HepG2 (cell line): Measurements from ENCODE around the gene DOCK2.

Experiments used
- MED1 ChIP-seq: sonication (generic); formaldehyde crosslinking; IDR thresholded peaks from 2 replicates; pipeline ENCODE4 v1.4.0; 2020; ENCODE audit warnings: missing genetic modification reagents
- NKX3-1 ChIP-seq: sonication (generic); formaldehyde crosslinking; IDR thresholded peaks from 2 replicates; pipeline ENCODE4 v1.5.0; 2020; ENCODE audit warnings: missing genetic modification reagents
- RBAK ChIP-seq: sonication (generic); formaldehyde crosslinking; IDR thresholded peaks from 2 replicates; pipeline ENCODE4 v1.5.1; 2020; ENCODE audit warnings: mild to moderate bottlenecking, missing genetic modification reagents
- XRCC5 ChIP-seq: fragments of 200-400 bp; formaldehyde crosslinking; optimal IDR thresholded peaks from 2 replicates; pipeline ENCODE3; 2017; ENCODE audit warnings: mild to moderate bottlenecking, low read length
- TF ChIP-seq, protein P1 (sequence below): sonication (generic); formaldehyde crosslinking; IDR thresholded peaks from 2 replicates; pipeline ENCODE4 v1.8.1; 2022; ENCODE audit warnings: mild to moderate bottlenecking, missing genetic modification reagents
- TF ChIP-seq, protein P2 (sequence below): IDR thresholded peaks from 2 replicates; pipeline ENCODE4 v1.6.1; 2012; ENCODE audit warnings: low read depth, low read length, improper control_type of control experiment
- TF ChIP-seq, protein P3 (sequence below): sonication (generic); formaldehyde crosslinking; IDR thresholded peaks from 2 replicates; pipeline ENCODE4 v1.5.0; 2020; ENCODE audit warnings: mild to moderate bottlenecking, missing genetic modification reagents, moderate library complexity

DNA sequence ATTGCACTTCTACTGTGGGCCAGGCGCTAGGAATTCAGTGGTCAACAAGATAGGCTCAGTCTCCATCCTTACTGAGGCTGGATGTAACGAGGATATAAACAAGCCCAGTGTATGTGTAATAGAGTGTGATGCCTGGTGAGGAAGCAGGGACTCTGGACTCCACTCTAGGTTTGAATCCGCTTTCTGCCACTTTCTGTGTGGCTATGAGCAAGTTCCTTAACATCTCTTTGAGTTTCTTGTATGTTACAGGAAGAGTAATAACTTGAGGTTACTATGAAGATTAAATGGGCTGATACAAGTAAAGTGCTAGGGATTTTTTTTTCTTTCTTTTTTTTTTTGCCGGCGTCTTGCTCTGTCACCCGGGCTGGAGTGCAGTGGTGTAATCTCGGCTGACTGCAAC is 12.4 kb downstream of the DOCK2 start:
- TF ChIP-seq XRCC5 = no peak
- TF ChIP-seq RBAK = no peak
- no peak for TF ChIP-seq MED1 (CRISPR knock-in tag)
- TF ChIP-seq, protein P1, sequence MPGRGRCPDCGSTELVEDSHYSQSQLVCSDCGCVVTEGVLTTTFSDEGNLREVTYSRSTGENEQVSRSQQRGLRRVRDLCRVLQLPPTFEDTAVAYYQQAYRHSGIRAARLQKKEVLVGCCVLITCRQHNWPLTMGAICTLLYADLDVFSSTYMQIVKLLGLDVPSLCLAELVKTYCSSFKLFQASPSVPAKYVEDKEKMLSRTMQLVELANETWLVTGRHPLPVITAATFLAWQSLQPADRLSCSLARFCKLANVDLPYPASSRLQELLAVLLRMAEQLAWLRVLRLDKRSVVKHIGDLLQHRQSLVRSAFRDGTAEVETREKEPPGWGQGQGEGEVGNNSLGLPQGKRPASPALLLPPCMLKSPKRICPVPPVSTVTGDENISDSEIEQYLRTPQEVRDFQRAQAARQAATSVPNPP (CRISPR knock-in tag) = no peak
- TF ChIP-seq, protein P2, sequence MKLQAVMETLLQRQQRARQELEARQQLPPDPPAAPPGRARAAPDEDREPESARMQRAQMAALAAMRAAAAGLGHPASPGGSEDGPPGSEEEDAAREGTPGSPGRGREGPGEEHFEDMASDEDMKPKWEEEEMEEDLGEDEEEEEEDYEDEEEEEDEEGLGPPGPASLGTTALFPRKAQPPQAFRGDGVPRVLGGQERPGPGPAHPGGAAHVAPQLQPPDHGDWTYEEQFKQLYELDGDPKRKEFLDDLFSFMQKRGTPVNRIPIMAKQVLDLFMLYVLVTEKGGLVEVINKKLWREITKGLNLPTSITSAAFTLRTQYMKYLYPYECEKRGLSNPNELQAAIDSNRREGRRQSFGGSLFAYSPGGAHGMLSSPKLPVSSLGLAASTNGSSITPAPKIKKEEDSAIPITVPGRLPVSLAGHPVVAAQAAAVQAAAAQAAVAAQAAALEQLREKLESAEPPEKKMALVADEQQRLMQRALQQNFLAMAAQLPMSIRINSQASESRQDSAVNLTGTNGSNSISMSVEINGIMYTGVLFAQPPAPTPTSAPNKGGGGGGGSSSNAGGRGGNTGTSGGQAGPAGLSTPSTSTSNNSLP = no peak
- no peak for TF ChIP-seq NKX3-1 (CRISPR knock-in tag)
- TF ChIP-seq, protein P3, sequence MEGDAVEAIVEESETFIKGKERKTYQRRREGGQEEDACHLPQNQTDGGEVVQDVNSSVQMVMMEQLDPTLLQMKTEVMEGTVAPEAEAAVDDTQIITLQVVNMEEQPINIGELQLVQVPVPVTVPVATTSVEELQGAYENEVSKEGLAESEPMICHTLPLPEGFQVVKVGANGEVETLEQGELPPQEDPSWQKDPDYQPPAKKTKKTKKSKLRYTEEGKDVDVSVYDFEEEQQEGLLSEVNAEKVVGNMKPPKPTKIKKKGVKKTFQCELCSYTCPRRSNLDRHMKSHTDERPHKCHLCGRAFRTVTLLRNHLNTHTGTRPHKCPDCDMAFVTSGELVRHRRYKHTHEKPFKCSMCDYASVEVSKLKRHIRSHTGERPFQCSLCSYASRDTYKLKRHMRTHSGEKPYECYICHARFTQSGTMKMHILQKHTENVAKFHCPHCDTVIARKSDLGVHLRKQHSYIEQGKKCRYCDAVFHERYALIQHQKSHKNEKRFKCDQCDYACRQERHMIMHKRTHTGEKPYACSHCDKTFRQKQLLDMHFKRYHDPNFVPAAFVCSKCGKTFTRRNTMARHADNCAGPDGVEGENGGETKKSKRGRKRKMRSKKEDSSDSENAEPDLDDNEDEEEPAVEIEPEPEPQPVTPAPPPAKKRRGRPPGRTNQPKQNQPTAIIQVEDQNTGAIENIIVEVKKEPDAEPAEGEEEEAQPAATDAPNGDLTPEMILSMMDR (CRISPR knock-in tag) = no peak
